CD14-positive monocyte (primary cell): ENCODE measurements around the gene NFATC2IP. TPM values are rescaled to one million over a fixed set of nuclear protein-coding genes. Genes with fewer than 3 reads are reported as not detected.

Experiments used
- DNase-seq, 3 donors: peaks; one replicate each; pipeline ENCODE4 v3.0.0-alpha.2; 2011 to 2022
- H2AFZ ChIP-seq: 2 replicates; pipeline ENCODE4 v1.6.0; 2012; ENCODE audit warnings: mild to moderate bottlenecking, low read depth, low read length, inconsistent platforms; ENCODE audit not compliant: insufficient read depth, poor library complexity, severe bottlenecking
- H3K27ac ChIP-seq, 2 donors: 1 replicate in 1 of 2; 2 replicates in 1 of 2; pipeline ENCODE4 v1.5.1; 2012 to 2013; ENCODE audit warnings: low read length in 2 of 2, control low read depth in 1 of 2, inconsistent platforms in 1 of 2, low read depth in 1 of 2, mild to moderate bottlenecking in 1 of 2
- H3K27me3 ChIP-seq, 2 donors: one replicate each; pipeline versions ENCODE4 v1.6.0 to v1.6.1; 2011 to 2013; ENCODE audit warnings: low read length in 2 of 2; ENCODE audit not compliant: control insufficient read depth in 2 of 2, insufficient read depth in 2 of 2
- H3K36me3 ChIP-seq, 2 donors: replicated peaks in 1 of 2; 1 replicate in 1 of 2; 2 replicates in 1 of 2; pipeline versions ENCODE4 v1.5.1 to v1.6.1; 2012 to 2013; ENCODE audit warnings: low read length in 2 of 2, control low read depth in 1 of 2, inconsistent platforms in 1 of 2, mild to moderate bottlenecking in 1 of 2; ENCODE audit not compliant: insufficient read depth in 2 of 2, control insufficient read depth in 1 of 2
- H3K4me1 ChIP-seq, 2 donors: 1 replicate in 1 of 2; 2 replicates in 1 of 2; pipeline versions ENCODE4 v1.5.1 to v1.6.1; 2012 to 2013; ENCODE audit warnings: low read length in 2 of 2, control low read depth in 1 of 2, inconsistent platforms in 1 of 2, mild to moderate bottlenecking in 1 of 2, moderate library complexity in 1 of 2; ENCODE audit not compliant: insufficient read depth in 2 of 2, control insufficient read depth in 1 of 2
- H3K4me2 ChIP-seq: replicated peaks from 2 replicates; pipeline ENCODE3; 2012; ENCODE audit warnings: low read length, moderate library complexity, mild to moderate bottlenecking; ENCODE audit not compliant: poor library complexity, severe bottlenecking; ENCODE audit errors: extremely low read depth
- H3K4me3 ChIP-seq, 3 experiments: fragments of 200-600 bp in 1 of 3; sonication (generic) in 1 of 3; replicated peaks in 1 of 3; 1 replicate in 2 of 3; 2 replicates in 1 of 3; pipeline ENCODE4 v1.5.1; 2011 to 2013; ENCODE audit warnings: low read length in 3 of 3, mild to moderate bottlenecking in 3 of 3, control low read depth in 2 of 3, low read depth in 2 of 3, inconsistent platforms in 1 of 3, moderate library complexity in 1 of 3
- H3K79me2 ChIP-seq: 2 replicates; pipeline ENCODE4 v1.6.0; 2012; ENCODE audit warnings: mild to moderate bottlenecking, control low read depth, inconsistent platforms, low read length, moderate library complexity; ENCODE audit not compliant: insufficient read depth
- H3K9ac ChIP-seq: 2 replicates; pipeline ENCODE4 v1.6.0; 2017; ENCODE audit warnings: low read length, mild to moderate bottlenecking; ENCODE audit not compliant: insufficient read depth, poor library complexity, severe bottlenecking
- H3K9me3 ChIP-seq, 2 donors: replicated peaks in 1 of 2; 1 replicate in 1 of 2; 2 replicates in 1 of 2; pipeline versions ENCODE4 v1.5.1 to v1.6.1; 2012 to 2013; ENCODE audit warnings: low read length in 2 of 2, control low read depth in 1 of 2; ENCODE audit not compliant: control insufficient read depth in 1 of 2, insufficient read depth in 1 of 2
- H4K20me1 ChIP-seq: 2 replicates; pipeline ENCODE4 v1.6.0; 2012; ENCODE audit warnings: mild to moderate bottlenecking, low read length, control low read depth, moderate library complexity; ENCODE audit not compliant: insufficient read depth
- H3K27ac Mint-ChIP-seq, 7 donors: one replicate each; pipeline ENCODE4 v1.8.0; 2020; ENCODE audit warnings: mild to moderate bottlenecking in 7 of 7, mixed read lengths in 7 of 7, moderate library complexity in 6 of 7, inconsistent platforms in 2 of 7
- H3K27me3 Mint-ChIP-seq, 3 donors: one replicate each; pipeline ENCODE4 v1.8.0; 2021 to 2022; ENCODE audit warnings: low read depth in 3 of 3, mild to moderate bottlenecking in 3 of 3, mixed read lengths in 3 of 3, moderate library complexity in 3 of 3, inconsistent platforms in 1 of 3
- H3K36me3 Mint-ChIP-seq, 2 donors: one replicate each; pipeline ENCODE4 v1.8.0; 2020; ENCODE audit warnings: mixed read lengths in 2 of 2, inconsistent platforms in 1 of 2, mild to moderate bottlenecking in 1 of 2
- H3K4me1 Mint-ChIP-seq: one replicate; pipeline ENCODE4 v1.8.0; 2020; ENCODE audit warnings: mild to moderate bottlenecking, mixed read lengths
- H3K4me3 Mint-ChIP-seq, 2 donors: one replicate each; pipeline ENCODE4 v1.8.0; 2020; ENCODE audit warnings: mild to moderate bottlenecking in 2 of 2, mixed read lengths in 2 of 2, moderate library complexity in 1 of 2
- H3K9me3 Mint-ChIP-seq, 7 donors: one replicate each; pipeline ENCODE4 v1.8.0; 2020 to 2022; ENCODE audit warnings: mixed read lengths in 7 of 7, mild to moderate bottlenecking in 6 of 7, moderate library complexity in 6 of 7, inconsistent platforms in 2 of 7
- WGBS: methylation state at CpG from one replicate; pipeline ENCODE4 v1.1.5; 2013; ENCODE audit warnings: missing lambda C conversion rate; ENCODE audit not compliant: insufficient coverage; 5-methylcytosine and 5-hydroxymethylcytosine counted together
- intact Hi-C, 2 donors: fragments of 100-400 bp; cut with micrococcal nuclease; formaldehyde crosslinking; loops; one replicate each; pipeline versions ENCODE4 v1.15.0 to v1.15.1; 2023
- polyA plus RNA-seq, 3 donors: library from polyadenylated mRNA; depleted of rRNA in 1 of 3; unstranded in 2 of 3; stranded (reverse) in 1 of 3; fragments of 300-500 nt in 2 of 3; fragments of >200 nt in 1 of 3; fragmentation: Illumina TruSeq in 2 of 3; gene quantifications; 1 replicate in 2 of 3; 2 replicates in 1 of 3; pipeline ENCODE4 v1.2.3, GENCODE V29; 2012 to 2021
- TF ChIP-seq, protein P1 (sequence below): fragments of 200-600 bp; IDR thresholded peaks from one replicate; pipeline ENCODE4 v1.8.0; 2022; ENCODE audit warnings: antibody characterized with exemption, mild to moderate bottlenecking

Gene NFATC2IP
- polyA plus RNA-seq, 3 donors: 17.5 to 125 (median 18.4) TPM

DNA sequence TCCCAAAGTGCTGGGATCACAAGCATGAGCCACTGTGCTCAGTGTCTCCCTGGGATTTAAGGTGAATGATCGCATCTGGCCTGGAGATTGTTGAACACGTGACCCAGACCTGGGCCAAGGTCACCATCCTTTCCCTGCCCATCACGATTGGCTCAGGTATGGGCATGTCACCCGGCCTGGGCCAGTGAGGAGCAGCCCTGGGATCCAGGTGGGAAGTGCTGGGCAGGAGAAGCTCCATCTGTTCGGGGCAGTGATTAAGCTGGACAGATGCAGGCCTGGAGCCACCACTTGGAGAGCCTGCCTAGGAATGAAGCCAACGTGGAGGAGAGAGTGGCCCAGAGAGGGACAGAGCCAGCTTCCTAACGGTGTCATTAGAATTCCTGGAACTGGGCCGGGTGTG lies 41.0 kb downstream of the NFATC2IP start:
- H3K4me1 ChIP-seq: no peaks in the 10 kb centered on the region
- peaks cover 0 to 7% of the 10 kb centered on the region in 2 donors for H3K9me3 ChIP-seq
- Mint-ChIP-seq H3K4me3 (no peak overlapping the region), H3K36me3 (peaks cover 34 to 45% of the 10 kb centered on the region in 2 donors), H3K9me3 (peaks cover 7 to 10% (median 7%) of the 10 kb centered on the region in 7 donors), H3K27ac (peak overlapping the region in 2 of 7 donors; percentile 35 to 42), H3K27me3 (peaks cover 2 to 12% (median 7%) of the 10 kb centered on the region in 3 donors), H3K4me1 (no peaks in the 10 kb centered on the region)
- no peak overlapping the region for H3K27ac ChIP-seq
- no peak overlapping the region for H3K9ac ChIP-seq
- 97% methylated on average over 8 of the region's 8 CpGs for WGBS
- H4K20me1 ChIP-seq: no peaks in the 10 kb centered on the region
- no peaks in the 10 kb centered on the region for H3K79me2 ChIP-seq
- no peaks in the 10 kb centered on the region for H3K27me3 ChIP-seq
- DNase-seq: no peak
- intact Hi-C loops: no loop called here
- H3K36me3 ChIP-seq: peaks cover 26 to 40% of the 10 kb centered on the region in 2 donors
- no peak overlapping the region for H3K4me3 ChIP-seq
- H2AFZ ChIP-seq: no peak overlapping the region
- H3K4me2 ChIP-seq: no peak overlapping the region
- TF ChIP-seq, protein P1, sequence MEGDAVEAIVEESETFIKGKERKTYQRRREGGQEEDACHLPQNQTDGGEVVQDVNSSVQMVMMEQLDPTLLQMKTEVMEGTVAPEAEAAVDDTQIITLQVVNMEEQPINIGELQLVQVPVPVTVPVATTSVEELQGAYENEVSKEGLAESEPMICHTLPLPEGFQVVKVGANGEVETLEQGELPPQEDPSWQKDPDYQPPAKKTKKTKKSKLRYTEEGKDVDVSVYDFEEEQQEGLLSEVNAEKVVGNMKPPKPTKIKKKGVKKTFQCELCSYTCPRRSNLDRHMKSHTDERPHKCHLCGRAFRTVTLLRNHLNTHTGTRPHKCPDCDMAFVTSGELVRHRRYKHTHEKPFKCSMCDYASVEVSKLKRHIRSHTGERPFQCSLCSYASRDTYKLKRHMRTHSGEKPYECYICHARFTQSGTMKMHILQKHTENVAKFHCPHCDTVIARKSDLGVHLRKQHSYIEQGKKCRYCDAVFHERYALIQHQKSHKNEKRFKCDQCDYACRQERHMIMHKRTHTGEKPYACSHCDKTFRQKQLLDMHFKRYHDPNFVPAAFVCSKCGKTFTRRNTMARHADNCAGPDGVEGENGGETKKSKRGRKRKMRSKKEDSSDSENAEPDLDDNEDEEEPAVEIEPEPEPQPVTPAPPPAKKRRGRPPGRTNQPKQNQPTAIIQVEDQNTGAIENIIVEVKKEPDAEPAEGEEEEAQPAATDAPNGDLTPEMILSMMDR: no peak

DNA sequence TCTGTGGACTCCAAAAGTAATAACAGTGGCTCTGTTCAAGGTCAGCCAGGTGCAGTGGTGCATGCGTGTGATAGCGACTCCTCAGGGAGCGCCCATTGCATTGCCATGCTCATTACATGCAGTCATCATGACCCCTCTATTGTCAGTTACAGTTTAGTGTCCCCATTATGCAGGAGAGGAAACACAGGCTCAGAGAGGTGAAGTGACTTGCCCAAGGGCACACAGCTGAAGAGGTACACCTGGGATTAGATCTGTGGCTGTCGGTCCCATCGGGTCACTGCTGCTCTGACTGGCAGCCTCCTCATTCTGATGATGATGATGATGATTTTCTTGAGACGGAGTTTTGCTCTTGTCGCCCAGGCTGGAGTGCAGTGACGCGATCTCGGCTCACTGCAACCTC lies 41.8 kb downstream of the NFATC2IP start:
- Histone ChIP-seq H3K36me3 (peaks cover 18 to 32% of the 10 kb centered on the region in 2 donors), H3K9ac (no peak overlapping the region), H3K4me2 (no peak overlapping the region), H3K4me1 (no peaks in the 10 kb centered on the region), H3K27me3 (no peaks in the 10 kb centered on the region), H3K4me3 (no peak overlapping the region), H3K27ac (no peak overlapping the region), H4K20me1 (no peaks in the 10 kb centered on the region), H3K9me3 (no peaks in the 10 kb centered on the region), H2AFZ (no peak overlapping the region), H3K79me2 (no peaks in the 10 kb centered on the region)
- TF ChIP-seq, protein P1: no peak
- no peak for DNase-seq
- Mint-ChIP-seq H3K4me3 (no peak overlapping the region), H3K27me3 (peaks cover 2 to 12% (median 7%) of the 10 kb centered on the region in 3 donors), H3K4me1 (no peaks in the 10 kb centered on the region), H3K9me3 (peaks cover 0 to 2% (median under 1%) of the 10 kb centered on the region in 7 donors), H3K27ac (no peak overlapping the region), H3K36me3 (peaks cover 29 to 37% of the 10 kb centered on the region in 2 donors)
- intact Hi-C loops: no loop called here
- WGBS: 84% methylated on average over 4 of the region's 10 CpGs
